ENCODE results near the gene BCAS3. TPM values are rescaled to one million over a fixed set of nuclear protein-coding genes. Genes with fewer than 3 reads are reported as not detected.

Gene BCAS3
- total and polyA plus RNA-seq, 3 experiments from 2014 or later: 10.7 to 35.3 (median 13.5) TPM

DNA sequence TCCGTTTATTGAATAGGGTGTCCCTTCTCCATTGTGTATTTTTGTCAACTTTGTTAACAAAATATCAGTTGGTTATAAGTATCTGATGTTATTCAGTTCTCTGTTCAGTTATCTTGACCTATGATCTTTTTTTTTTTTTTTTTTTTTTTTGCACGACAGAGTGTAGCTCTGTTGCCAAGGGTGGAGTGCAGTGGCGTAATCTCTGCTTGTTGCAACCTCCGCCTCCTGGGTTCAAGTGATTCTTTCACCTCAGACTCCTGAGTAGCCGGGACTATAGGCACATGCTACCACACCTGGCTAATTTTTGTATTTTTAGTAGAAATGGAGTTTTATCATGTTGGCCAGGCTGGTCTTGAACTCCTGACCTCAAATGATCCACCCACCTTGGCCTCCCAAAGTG is 215.8 kb downstream of the BCAS3 start:
- Histone ChIP-seq H3K9me3 (ENCODE audit: low read length) (no peaks in the 10 kb centered on the region), H3K4me1 (ENCODE audit: insufficient read depth, low read length) (no peaks in the 10 kb centered on the region), H3K27ac (ENCODE audit: low read depth, low read length) (no peak overlapping the region), H3K4me3 (ENCODE audit: low read length) (no peak overlapping the region), H3K27me3 (ENCODE audit: insufficient read depth, low read length, poor library complexity, severe bottlenecking) (no peaks in the 10 kb centered on the region), H3K36me3 (ENCODE audit: insufficient read depth, low read length) (no peaks in the 10 kb centered on the region)
- ChIA-PET POLR2A (no interaction called here), CTCF (no interaction called here)
- no peak for DNase-seq
- Mint-ChIP-seq H3K27me3 (no peaks in the 10 kb centered on the region), H3K36me3 (peaks cover 20 to 50% (median 28%) of the 10 kb centered on the region in 3 donors), H3K27ac (no peak overlapping the region), H3K4me3 (no peak overlapping the region), H3K9me3 (peaks cover 25 to 40% (median 26%) of the 10 kb centered on the region in 5 donors), H3K4me1 (no peaks in the 10 kb centered on the region)

- H3K9me3 ChIP-seq (ENCODE audit: low read length): no peaks in the 10 kb centered on the region
- peaks cover 14 to 49% (median 21%) of the 10 kb centered on the region in 3 donors for H3K36me3 Mint-ChIP-seq
- H3K36me3 ChIP-seq (ENCODE audit: insufficient read depth, low read length): no peaks in the 10 kb centered on the region
- peaks cover 25 to 42% (median 28%) of the 10 kb centered on the region in 5 donors for H3K9me3 Mint-ChIP-seq
- H3K4me3 Mint-ChIP-seq: no peak overlapping the region
- no peak overlapping the region for H3K27ac ChIP-seq (ENCODE audit: low read depth, low read length)
- no peaks in the 10 kb centered on the region for H3K4me1 ChIP-seq (ENCODE audit: insufficient read depth, low read length)
- H3K27me3 Mint-ChIP-seq: no peaks in the 10 kb centered on the region
- POLR2A ChIA-PET: no interaction called here
- no peaks in the 10 kb centered on the region for H3K27me3 ChIP-seq (ENCODE audit: insufficient read depth, low read length, poor library complexity, severe bottlenecking)
- peaks cover 0 to 5% (median 0%) of the 10 kb centered on the region in 3 donors for H3K4me1 Mint-ChIP-seq
- CTCF ChIA-PET: no interaction called here
- no peak overlapping the region for H3K4me3 ChIP-seq (ENCODE audit: low read length)
- no peak for DNase-seq
- no peak overlapping the region for H3K27ac Mint-ChIP-seq
Observed at GRCh38 chr17:60896996-60897395, 219.3 kb downstream of the BCAS3 start.

- no peaks in the 10 kb centered on the region for H3K9me3 ChIP-seq (ENCODE audit: low read length)
- H3K4me3 ChIP-seq (ENCODE audit: low read length): no peak overlapping the region
- Mint-ChIP-seq H3K4me1 (peaks cover 0 to 5% (median 0%) of the 10 kb centered on the region in 3 donors), H3K27ac (no peak overlapping the region), H3K9me3 (peaks cover 19 to 35% (median 25%) of the 10 kb centered on the region in 5 donors), H3K4me3 (no peak overlapping the region), H3K36me3 (peaks cover 18 to 41% (median 34%) of the 10 kb centered on the region in 3 donors), H3K27me3 (no peaks in the 10 kb centered on the region)
- no peaks in the 10 kb centered on the region for H3K4me1 ChIP-seq (ENCODE audit: insufficient read depth, low read length)
- H3K27me3 ChIP-seq (ENCODE audit: insufficient read depth, low read length, poor library complexity, severe bottlenecking): no peaks in the 10 kb centered on the region
- CTCF ChIA-PET: no interaction called here
- H3K27ac ChIP-seq (ENCODE audit: low read depth, low read length): no peak overlapping the region
- POLR2A ChIA-PET: no interaction called here
- DNase-seq: no peak
- H3K36me3 ChIP-seq (ENCODE audit: insufficient read depth, low read length): no peaks in the 10 kb centered on the region
Observed at GRCh38 chr17:60899115-60899514, 221.5 kb downstream of the BCAS3 start.

DNA sequence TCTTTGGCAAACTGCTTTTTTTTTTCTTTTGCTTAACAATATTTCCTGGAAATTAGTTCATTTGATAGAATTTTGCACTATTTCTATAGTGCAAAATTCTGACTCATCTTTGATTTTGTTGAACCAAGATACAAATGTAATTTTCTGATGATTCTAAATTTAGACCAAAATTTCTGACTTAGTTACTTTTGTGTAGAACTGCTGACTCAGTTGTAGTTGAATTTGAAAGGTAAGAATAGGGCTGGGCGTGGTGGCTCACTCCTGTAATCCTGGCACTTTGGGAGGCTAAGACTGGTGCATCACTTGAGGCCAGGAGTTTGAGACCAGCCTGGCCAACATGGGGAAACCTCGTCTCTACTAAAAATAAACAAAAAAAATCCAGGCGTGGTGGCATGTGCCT is 223.0 kb downstream of the BCAS3 start:
- Histone ChIP-seq H3K27me3 (ENCODE audit: insufficient read depth, low read length, poor library complexity, severe bottlenecking) (no peaks in the 10 kb centered on the region), H3K4me1 (ENCODE audit: insufficient read depth, low read length) (no peaks in the 10 kb centered on the region), H3K36me3 (ENCODE audit: insufficient read depth, low read length) (no peaks in the 10 kb centered on the region), H3K4me3 (ENCODE audit: low read length) (no peak overlapping the region), H3K9me3 (ENCODE audit: low read length) (no peaks in the 10 kb centered on the region), H3K27ac (ENCODE audit: low read depth, low read length) (no peak overlapping the region)
- H3K36me3 Mint-ChIP-seq: peaks cover 18 to 33% (median 25%) of the 10 kb centered on the region in 3 donors
- H3K27ac Mint-ChIP-seq: peak overlapping the region in 1 of 8 donors; percentile 52
- peaks cover 15 to 22% (median 17%) of the 10 kb centered on the region in 5 donors for H3K9me3 Mint-ChIP-seq
- H3K27me3 Mint-ChIP-seq: no peaks in the 10 kb centered on the region
- H3K4me3 Mint-ChIP-seq: no peak overlapping the region
- POLR2A ChIA-PET: no interaction called here
- CTCF ChIA-PET: no interaction called here
- peaks cover 0 to 5% (median 0%) of the 10 kb centered on the region in 3 donors for H3K4me1 Mint-ChIP-seq
- DNase-seq: no peak

GRCh38 chr17:60901242-60901641 is 223.6 kb downstream of the BCAS3 start:
- Mint-ChIP-seq H3K9me3 (peaks cover 12 to 20% (median 16%) of the 10 kb centered on the region in 5 donors), H3K27ac (no peak overlapping the region), H3K4me3 (no peak overlapping the region), H3K4me1 (peaks cover 0 to 5% (median 0%) of the 10 kb centered on the region in 3 donors), H3K27me3 (no peaks in the 10 kb centered on the region), H3K36me3 (peaks cover 18 to 33% (median 22%) of the 10 kb centered on the region in 3 donors)
- Histone ChIP-seq H3K4me1 (ENCODE audit: insufficient read depth, low read length) (no peaks in the 10 kb centered on the region), H3K9me3 (ENCODE audit: low read length) (no peaks in the 10 kb centered on the region), H3K36me3 (ENCODE audit: insufficient read depth, low read length) (no peaks in the 10 kb centered on the region), H3K4me3 (ENCODE audit: low read length) (no peak overlapping the region), H3K27ac (ENCODE audit: low read depth, low read length) (no peak overlapping the region), H3K27me3 (ENCODE audit: insufficient read depth, low read length, poor library complexity, severe bottlenecking) (no peaks in the 10 kb centered on the region)
- DNase-seq: no peak
- POLR2A ChIA-PET: no interaction called here
- CTCF ChIA-PET: no interaction called here

GRCh38 chr17:60901806-60902205 is 224.2 kb downstream of the BCAS3 start:
- POLR2A ChIA-PET: no interaction called here
- Mint-ChIP-seq H3K27me3 (no peaks in the 10 kb centered on the region), H3K9me3 (peaks cover 8 to 15% (median 12%) of the 10 kb centered on the region in 5 donors), H3K27ac (no peak overlapping the region), H3K36me3 (peaks cover 16 to 30% (median 17%) of the 10 kb centered on the region in 3 donors), H3K4me3 (no peak overlapping the region), H3K4me1 (peaks cover 0 to 5% (median 0%) of the 10 kb centered on the region in 3 donors)
- no peaks in the 10 kb centered on the region for H3K4me1 ChIP-seq (ENCODE audit: insufficient read depth, low read length)
- H3K36me3 ChIP-seq (ENCODE audit: insufficient read depth, low read length): no peaks in the 10 kb centered on the region
- no peak for DNase-seq
- CTCF ChIA-PET: no interaction called here
- no peaks in the 10 kb centered on the region for H3K9me3 ChIP-seq (ENCODE audit: low read length)
- no peak overlapping the region for H3K27ac ChIP-seq (ENCODE audit: low read depth, low read length)
- no peaks in the 10 kb centered on the region for H3K27me3 ChIP-seq (ENCODE audit: insufficient read depth, low read length, poor library complexity, severe bottlenecking)
- H3K4me3 ChIP-seq (ENCODE audit: low read length): no peak overlapping the region

GRCh38 chr17:60902399-60902798 is 224.7 kb downstream of the BCAS3 start:
- Mint-ChIP-seq H3K4me3 (no peak overlapping the region), H3K27ac (no peak overlapping the region), H3K36me3 (peaks cover 10 to 30% (median 16%) of the 10 kb centered on the region in 3 donors), H3K27me3 (no peaks in the 10 kb centered on the region), H3K4me1 (peaks cover 0 to 5% (median 0%) of the 10 kb centered on the region in 3 donors), H3K9me3 (peaks cover 2 to 10% (median 6%) of the 10 kb centered on the region in 5 donors)
- Histone ChIP-seq H3K9me3 (ENCODE audit: low read length) (no peaks in the 10 kb centered on the region), H3K27me3 (ENCODE audit: insufficient read depth, low read length, poor library complexity, severe bottlenecking) (no peaks in the 10 kb centered on the region), H3K4me1 (ENCODE audit: insufficient read depth, low read length) (no peaks in the 10 kb centered on the region), H3K4me3 (ENCODE audit: low read length) (no peak overlapping the region), H3K27ac (ENCODE audit: low read depth, low read length) (no peak overlapping the region), H3K36me3 (ENCODE audit: insufficient read depth, low read length) (no peaks in the 10 kb centered on the region)
- DNase-seq: no peak
- POLR2A ChIA-PET: no interaction called here
- CTCF ChIA-PET: no interaction called here

DNA sequence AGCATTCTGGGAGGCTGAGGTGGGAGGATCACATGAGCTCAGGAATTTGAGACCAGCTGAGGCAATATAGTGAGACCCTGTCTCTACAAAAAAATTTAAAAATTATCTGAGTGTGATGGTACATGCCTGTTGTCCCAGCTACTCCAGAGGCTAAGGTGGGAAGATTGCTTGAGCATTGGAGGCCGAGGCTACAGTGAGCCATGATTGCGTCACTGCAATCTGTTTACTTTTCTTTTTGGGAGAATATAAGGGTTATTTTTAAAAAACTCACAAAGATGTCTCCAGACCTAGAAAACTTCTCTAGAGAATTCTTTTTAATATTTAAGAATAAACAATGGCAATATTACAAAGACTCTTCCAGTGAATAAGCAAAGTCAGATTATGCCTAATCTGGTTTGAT is 226.9 kb downstream of the BCAS3 start:
- Histone ChIP-seq H3K27ac (ENCODE audit: low read depth, low read length) (no peak overlapping the region), H3K4me1 (ENCODE audit: insufficient read depth, low read length) (no peaks in the 10 kb centered on the region), H3K4me3 (ENCODE audit: low read length) (no peak overlapping the region), H3K36me3 (ENCODE audit: insufficient read depth, low read length) (no peaks in the 10 kb centered on the region), H3K27me3 (ENCODE audit: insufficient read depth, low read length, poor library complexity, severe bottlenecking) (no peaks in the 10 kb centered on the region), H3K9me3 (ENCODE audit: low read length) (no peaks in the 10 kb centered on the region)
- peaks cover 0 to 28% (median 12%) of the 10 kb centered on the region in 3 donors for H3K36me3 Mint-ChIP-seq
- POLR2A ChIA-PET: no interaction called here
- H3K27ac Mint-ChIP-seq: no peak overlapping the region
- CTCF ChIA-PET: no interaction called here
- no peak overlapping the region for H3K4me3 Mint-ChIP-seq
- no peaks in the 10 kb centered on the region for H3K27me3 Mint-ChIP-seq
- DNase-seq: no peak
- no peaks in the 10 kb centered on the region for H3K9me3 Mint-ChIP-seq
- H3K4me1 Mint-ChIP-seq: peaks cover 0 to 5% (median 0%) of the 10 kb centered on the region in 3 donors

GRCh38 chr17:60905709-60906108 is 228.1 kb downstream of the BCAS3 start:
- H3K4me1 ChIP-seq (ENCODE audit: insufficient read depth, low read length): no peaks in the 10 kb centered on the region
- Mint-ChIP-seq H3K27me3 (no peaks in the 10 kb centered on the region), H3K9me3 (no peaks in the 10 kb centered on the region), H3K27ac (no peak overlapping the region), H3K4me3 (no peak overlapping the region), H3K36me3 (peaks cover 4 to 28% (median 16%) of the 10 kb centered on the region in 3 donors), H3K4me1 (no peaks in the 10 kb centered on the region)
- ChIA-PET CTCF (no interaction called here), POLR2A (no interaction called here)
- no peaks in the 10 kb centered on the region for H3K9me3 ChIP-seq (ENCODE audit: low read length)
- no peaks in the 10 kb centered on the region for H3K36me3 ChIP-seq (ENCODE audit: insufficient read depth, low read length)
- H3K4me3 ChIP-seq (ENCODE audit: low read length): no peak overlapping the region
- no peaks in the 10 kb centered on the region for H3K27me3 ChIP-seq (ENCODE audit: insufficient read depth, low read length, poor library complexity, severe bottlenecking)
- no peak overlapping the region for H3K27ac ChIP-seq (ENCODE audit: low read depth, low read length)
- no peak for DNase-seq
